H1 (cell line): Measurements from ENCODE around the gene OPCML. TPM values are rescaled to one million over a fixed set of nuclear protein-coding genes. Genes with fewer than 3 reads are reported as not detected.

Source experiments
- CTCF ChIA-PET: fragments of 300-600 bp; sonication (Branson Sonifier 250); formaldehyde crosslinking; loops from one replicate; lab custom pipeline; 2021; ENCODE audit not compliant: partially characterized antibody; lab: Charles Lee
- POLR2A ChIA-PET: fragments of 300-600 bp; sonication (Branson Sonifier 250); formaldehyde crosslinking; loops from one replicate; lab custom pipeline; 2021; ENCODE audit warnings: inconsistent platforms; ENCODE audit not compliant: partially characterized antibody; lab: Charles Lee
- DNase-seq, 2 experiments: peaks; one replicate each; pipeline versions ENCODE4 v3.0.0 to v3.0.0-alpha.2; 2010 to 2022; ENCODE audit warnings: low spot score in 2 of 2, low read depth in 1 of 2, mixed read lengths in 1 of 2
- FAIRE-seq: peaks from 2 replicates; lab custom pipeline; 2011; peaks lifted over from hg19 to GRCh38; lab: Jason Lieb, UNC
- H2AFZ ChIP-seq: 2 replicates; pipeline ENCODE4 v1.8.1; 2012; ENCODE audit warnings: low read length, inconsistent platforms
- H2AK5ac ChIP-seq: 2 replicates; pipeline ENCODE4 v1.6.1; 2013; ENCODE audit warnings: low read depth, low read length
- H2BK120ac ChIP-seq: replicated peaks from 2 replicates; pipeline ENCODE3; 2013; ENCODE audit warnings: low read depth, low read length, inconsistent platforms
- H2BK12ac ChIP-seq: 2 replicates; pipeline ENCODE4 v1.6.1; 2013; ENCODE audit warnings: low read depth, low read length
- H2BK15ac ChIP-seq: 2 replicates; pipeline ENCODE4 v1.6.1; 2013; ENCODE audit warnings: low read length
- H2BK20ac ChIP-seq: 2 replicates; pipeline ENCODE4 v1.6.1; 2013; ENCODE audit warnings: low read length
- H2BK5ac ChIP-seq: 2 replicates; pipeline ENCODE4 v1.6.1; 2013; ENCODE audit warnings: low read depth, low read length
- H3K14ac ChIP-seq: 2 replicates; pipeline ENCODE4 v1.6.1; 2013; ENCODE audit warnings: inconsistent platforms; ENCODE audit not compliant: insufficient read length
- H3K18ac ChIP-seq: 2 replicates; pipeline ENCODE4 v1.6.1; 2013; ENCODE audit warnings: low read length; ENCODE audit errors: extremely low read depth
- H3K23ac ChIP-seq: 2 replicates; pipeline ENCODE4 v1.6.1; 2013; ENCODE audit warnings: inconsistent platforms; ENCODE audit not compliant: insufficient read length
- H3K23me2 ChIP-seq: 2 replicates; pipeline ENCODE4 v1.6.1; 2013; ENCODE audit warnings: low read depth, low read length
- H3K27ac ChIP-seq: 2 replicates; pipeline ENCODE4 v1.6.1; 2011; ENCODE audit warnings: low read depth, low read length, inconsistent platforms
- H3K27me3 ChIP-seq, 4 experiments: replicated peaks in 1 of 4; 1 replicate in 1 of 4; 2 replicates in 3 of 4; pipeline versions ENCODE4 v1.6.1 to v1.8.1; 2011 to 2013; ENCODE audit warnings: low read length in 3 of 4, mild to moderate bottlenecking in 3 of 4, inconsistent platforms in 2 of 4, mixed read lengths in 2 of 4, moderate library complexity in 1 of 4; ENCODE audit not compliant: control insufficient read depth in 3 of 4, insufficient read depth in 3 of 4; ENCODE audit errors: extremely low read depth in 1 of 4
- H3K36me3 ChIP-seq, 4 experiments: 2 replicates each; pipeline versions ENCODE4 v1.6.1 to v1.8.1; 2011 to 2013; ENCODE audit warnings: mild to moderate bottlenecking in 4 of 4, low read length in 3 of 4, moderate library complexity in 2 of 4, control low read depth in 1 of 4, inconsistent platforms in 1 of 4; ENCODE audit not compliant: insufficient read depth in 4 of 4, control insufficient read depth in 2 of 4
- H3K4ac ChIP-seq: replicated peaks from 2 replicates; pipeline ENCODE3; 2013; ENCODE audit warnings: low read length, low read depth, mixed read lengths, inconsistent platforms; ENCODE audit not compliant: insufficient read length
- H3K4me1 ChIP-seq, 4 experiments: replicated peaks in 1 of 4; 1 replicate in 1 of 4; 2 replicates in 3 of 4; pipeline versions ENCODE4 v1.6.1 to v1.8.1; 2011 to 2013; ENCODE audit warnings: low read length in 3 of 4, inconsistent platforms in 2 of 4, mixed read lengths in 1 of 4; ENCODE audit not compliant: insufficient read depth in 4 of 4, control insufficient read depth in 3 of 4
- H3K4me2 ChIP-seq, 2 experiments: 2 replicates each; pipeline versions ENCODE4 v1.6.1 to v1.8.1; 2011 to 2013; ENCODE audit warnings: low read depth in 2 of 2, low read length in 2 of 2, control low read depth in 1 of 2, inconsistent platforms in 1 of 2, mild to moderate bottlenecking in 1 of 2; ENCODE audit not compliant: insufficient read depth in 1 of 2
- H3K4me3 ChIP-seq, 4 experiments: fragments of 200-600, 300-600 bp in 1 of 4; sonication (generic), shearing (Covaris generic), sonication (Bioruptor Twin) in 1 of 4; 2 replicates each; pipeline versions ENCODE4 v1.5.1 to v1.8.1; 2011 to 2016; ENCODE audit warnings: low read length in 4 of 4, low read depth in 3 of 4, control low read depth in 2 of 4, inconsistent platforms in 2 of 4, mild to moderate bottlenecking in 2 of 4, mixed read lengths in 1 of 4, moderate library complexity in 1 of 4; ENCODE audit not compliant: insufficient read depth in 2 of 4; ENCODE audit errors: extremely low read depth in 1 of 4
- H3K56ac ChIP-seq: replicated peaks from 2 replicates; pipeline ENCODE3; 2013; ENCODE audit warnings: low read depth, mild to moderate bottlenecking, mixed read lengths, low read length, inconsistent platforms; ENCODE audit not compliant: insufficient read length
- H3K79me1 ChIP-seq: 2 replicates; pipeline ENCODE4 v1.6.1; 2013; ENCODE audit warnings: low read depth, low read length, control low read depth
- H3K79me2 ChIP-seq, 2 experiments: 2 replicates each; pipeline versions ENCODE4 v1.6.1 to v1.8.1; 2012 to 2013; ENCODE audit warnings: low read length in 2 of 2, mild to moderate bottlenecking in 2 of 2, inconsistent platforms in 1 of 2; ENCODE audit not compliant: insufficient read depth in 2 of 2, control insufficient read depth in 1 of 2
- H3K9ac ChIP-seq, 4 experiments: replicated peaks in 1 of 4; 1 replicate in 1 of 4; 2 replicates in 3 of 4; pipeline versions ENCODE4 v1.6.1 to v1.8.1; 2011 to 2013; ENCODE audit warnings: low read depth in 3 of 4, low read length in 3 of 4, control low read depth in 2 of 4, mild to moderate bottlenecking in 2 of 4, moderate library complexity in 2 of 4, inconsistent platforms in 1 of 4; ENCODE audit errors: extremely low read depth in 1 of 4
- H3K9me3 ChIP-seq, 2 experiments: 2 replicates each; pipeline versions ENCODE4 v1.6.1 to v1.8.1; 2012 to 2013; ENCODE audit warnings: mild to moderate bottlenecking in 2 of 2, moderate library complexity in 2 of 2, control low read depth in 1 of 2, inconsistent platforms in 1 of 2, low read depth in 1 of 2, low read length in 1 of 2, mixed read lengths in 1 of 2; ENCODE audit not compliant: insufficient read depth in 2 of 2
- H4K20me1 ChIP-seq, 2 experiments: replicated peaks in 1 of 2; 2 replicates each; pipeline versions ENCODE3 to v1.8.1; 2011 to 2013; ENCODE audit warnings: inconsistent platforms in 2 of 2, low read length in 2 of 2, mild to moderate bottlenecking in 1 of 2; ENCODE audit not compliant: insufficient read depth in 2 of 2, control insufficient read depth in 1 of 2
- H4K5ac ChIP-seq: 2 replicates; pipeline ENCODE4 v1.6.1; 2013; ENCODE audit warnings: low read length, low read depth, mixed read lengths, inconsistent platforms; ENCODE audit not compliant: insufficient read length
- H4K8ac ChIP-seq: 2 replicates; pipeline ENCODE4 v1.8.0; 2013; ENCODE audit warnings: mild to moderate bottlenecking, moderate library complexity, low read length, inconsistent platforms; ENCODE audit not compliant: insufficient read depth; ENCODE audit errors: extremely low read depth
- H4K91ac ChIP-seq: replicated peaks from 2 replicates; pipeline ENCODE3; 2013; ENCODE audit warnings: low read length, mixed read lengths, inconsistent platforms; ENCODE audit not compliant: insufficient read length
- MAFK ChIP-seq: IDR thresholded peaks from 2 replicates; pipeline ENCODE4 v1.6.1; 2012; ENCODE audit warnings: low read depth, mild to moderate bottlenecking, improper control_type of control experiment, low read length
- WGBS, 2 experiments: shearing (Covaris generic) in 1 of 2; methylation state at CpG; one replicate each; pipeline versions ENCODE4 v1.1.6 to v1.1.7; 2013 to 2015; ENCODE audit warnings: low lambda C conversion rate in 2 of 2, mixed read lengths in 2 of 2, inconsistent platforms in 1 of 2, low coverage in 1 of 2, missing lambda C conversion rate in 1 of 2; ENCODE audit not compliant: insufficient replicate concordance in 2 of 2, insufficient coverage in 1 of 2, insufficient read length in 1 of 2; ENCODE audit errors: extremely low coverage in 1 of 2, missing lambda C conversion rate in 1 of 2; 5-methylcytosine and 5-hydroxymethylcytosine counted together
- polyA plus RNA-seq, 7 experiments: library from polyadenylated mRNA; depleted of rRNA in 3 of 7; stranded (reverse) in 5 of 7; unstranded in 2 of 7; fragments of >200 nt in 5 of 7; fragments of 200-250 nt in 2 of 7; gene quantifications; 1 replicate in 5 of 7; 2 replicates in 1 of 7; 4 replicates in 1 of 7; pipeline versions ENCODE4 v1.2.1 to v1.2.3, GENCODE V29; 2011 to 2013; ENCODE audit warnings: missing spikeins in 2 of 7, mixed read lengths in 2 of 7
- total RNA-seq: library from RNA; stranded (reverse); fragmentation: NEBNext Ultra II Directional; extraction: Animal tissue kit (Norgen Biotek cat#: 25700); gene quantifications from 2 replicates; pipeline ENCODE4 v1.2.1, GENCODE V29; 2021
- TF ChIP-seq, protein P1 (sequence below): IDR thresholded peaks from 2 replicates; pipeline ENCODE4 v1.6.1; 2012; ENCODE audit warnings: inconsistent platforms

Gene OPCML
- total and polyA plus RNA-seq, 2 of the 8 experiments (the other 6 are each of a cell fraction or from before 2014, with no cell fraction given): 2.3 to 3.1 TPM

DNA sequence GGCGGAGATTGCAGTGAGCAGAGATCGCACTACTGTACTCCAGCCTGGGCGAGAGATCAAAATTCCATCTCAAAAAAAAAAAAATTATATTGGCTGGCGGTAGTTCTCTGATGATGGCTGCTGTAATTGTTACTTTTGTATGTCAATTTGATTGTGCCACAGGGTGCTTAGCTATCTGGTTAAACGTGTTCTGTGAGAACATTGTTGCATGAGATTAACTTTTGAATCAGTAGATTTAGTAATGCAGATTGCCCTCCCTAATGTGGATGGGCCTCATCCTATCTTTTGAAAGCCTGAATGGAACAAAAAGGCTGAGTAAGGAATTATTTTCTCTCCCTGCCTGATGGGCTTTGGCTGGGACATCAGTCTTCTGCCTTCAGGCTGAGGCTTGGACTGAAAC, 654.2 kb downstream of the OPCML start:
- no peaks in the 10 kb centered on the region for H3K36me3 ChIP-seq
- no peaks in the 10 kb centered on the region; a peak in 1 of 7 replicates for H3K4me1 ChIP-seq
- no peak overlapping the region for H2BK5ac ChIP-seq
- no peak overlapping the region for H2BK12ac ChIP-seq
- H3K23me2 ChIP-seq: no peaks in the 10 kb centered on the region
- no peaks in the 10 kb centered on the region for H3K79me2 ChIP-seq
- no peak overlapping the region for H3K9ac ChIP-seq
- no peak overlapping the region for H4K5ac ChIP-seq
- peaks cover 0 to 2% of the 10 kb centered on the region in 2 experiments; a peak in 1 of 4 replicates for H3K9me3 ChIP-seq
- POLR2A ChIA-PET: no interaction called here
- H3K4ac ChIP-seq: no peak overlapping the region
- H2BK20ac ChIP-seq: no peak overlapping the region
- no peak overlapping the region for H3K18ac ChIP-seq
- DNase-seq: no peak
- H2BK15ac ChIP-seq: no peak overlapping the region
- H3K79me1 ChIP-seq: no peaks in the 10 kb centered on the region
- TF ChIP-seq MAFK: 0 out of 2 replicates have a peak, but pooled peaks have one; percentile 16
- TF ChIP-seq, protein P1, sequence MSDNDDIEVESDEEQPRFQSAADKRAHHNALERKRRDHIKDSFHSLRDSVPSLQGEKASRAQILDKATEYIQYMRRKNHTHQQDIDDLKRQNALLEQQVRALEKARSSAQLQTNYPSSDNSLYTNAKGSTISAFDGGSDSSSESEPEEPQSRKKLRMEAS: no peak
- TF ChIP-seq, all 59 proteins: peak for 1
- Histone ChIP-seq H3K27ac (no peak overlapping the region), H2AK5ac (no peak overlapping the region), H3K14ac (no peak overlapping the region), H4K91ac (no peak overlapping the region), H3K4me2 (no peak overlapping the region), H3K56ac (no peak overlapping the region), H2BK120ac (no peak overlapping the region), H3K23ac (no peak overlapping the region), H2AFZ (no peak overlapping the region), H4K8ac (no peak overlapping the region), H3K27me3 (no peaks in the 10 kb centered on the region), H3K4me3 (no peak overlapping the region), H4K20me1 (no peaks in the 10 kb centered on the region)
- CTCF ChIA-PET: interaction anchor here (1.3 to 1.9 kb wide), 2 partner anchors 16 to 63 kb away, joined by 3 to 5 read pairs; no protein-coding TSS in a partner anchor
- 87% methylated on average over 5 of the region's 5 CpGs; no CpG with 5 or more reads in 1 of the 2 experiments for WGBS, 2 experiments
- FAIRE-seq: no peak
